GM12878 (cell line): ENCODE measurements around the gene SSR3. TPM values are rescaled to one million over a fixed set of nuclear protein-coding genes. Genes with fewer than 3 reads are reported as not detected.

Source experiments
- ATAC-seq: fragments of 200-7000 bp; cut with Tn5 transposase; 3 replicates; pipeline ENCODE4 v1.9.1; 2020; ENCODE audit warnings: mild to moderate bottlenecking, moderate library complexity
- BruUV-seq: library from RNA; stranded (reverse); fragments of 400-500 nt; replicated peaks from 2 replicates; lab custom pipeline; 2021; lab: Mats Ljungman, UMichigan
- CTCF ChIA-PET: fragments of 300-600 bp; sonication (Branson Sonifier 250); formaldehyde crosslinking; extraction: SDS; loops from one replicate; lab custom pipeline; 2021; ENCODE audit warnings: inconsistent platforms; lab: Yijun Ruan, JAX
- POLR2A ChIA-PET: fragments of 350-600 bp; formaldehyde crosslinking; extraction: SDS; loops from one replicate; lab custom pipeline; 2021; ENCODE audit warnings: inconsistent platforms; lab: Charles Lee
- RAD21 ChIA-PET: fragments of 300-600 bp; sonication (Branson Sonifier 250); formaldehyde crosslinking; loops from one replicate; lab custom pipeline; 2023; ENCODE audit warnings: antibody characterized with exemption; ENCODE audit not compliant: unreplicated experiment; lab: Charles Lee
- SMC1A ChIA-PET: fragments of 300-600 bp; sonication (Branson Sonifier 250); formaldehyde crosslinking; loops from one replicate; lab custom pipeline; 2023; ENCODE audit not compliant: unreplicated experiment, uncharacterized antibody; lab: Charles Lee
- DNase-seq: peaks from one replicate; pipeline ENCODE4 v3.0.0-alpha.2; 2011; ENCODE audit warnings: low read depth, low spot score
- FAIRE-seq: peaks from 3 replicates; lab custom pipeline; 2011; peaks lifted over from hg19 to GRCh38; lab: Jason Lieb, UNC
- H2AFZ ChIP-seq: 2 replicates; pipeline ENCODE4 v1.6.0; 2011; ENCODE audit warnings: low read depth, low read length, control low read depth; ENCODE audit not compliant: control insufficient read depth
- H3K27ac ChIP-seq: 2 replicates; pipeline ENCODE4 v1.5.1; 2011; ENCODE audit warnings: control low read depth; ENCODE audit not compliant: control insufficient read depth, insufficient read depth
- H3K27me3 ChIP-seq, 2 experiments: replicated peaks in 1 of 2; 2 replicates each; pipeline versions ENCODE4 v1.6.0 to v1.6.1; 2011; ENCODE audit warnings: low read length in 1 of 2; ENCODE audit not compliant: control insufficient read depth in 2 of 2, insufficient read depth in 2 of 2
- H3K36me3 ChIP-seq, 2 experiments: 2 replicates each; pipeline ENCODE4 v1.5.1; 2011; ENCODE audit warnings: low read length in 1 of 2; ENCODE audit not compliant: control insufficient read depth in 2 of 2, insufficient read depth in 2 of 2
- H3K4me1 ChIP-seq: 2 replicates; pipeline ENCODE4 v1.6.1; 2011; ENCODE audit warnings: mild to moderate bottlenecking, low read length, moderate library complexity, mixed read lengths; ENCODE audit not compliant: control insufficient read depth, insufficient read depth
- H3K4me2 ChIP-seq: 2 replicates; pipeline ENCODE4 v1.6.0; 2011; ENCODE audit warnings: control low read depth; ENCODE audit not compliant: control insufficient read depth, insufficient read depth
- H3K4me3 ChIP-seq: fragments of 200-600 bp; sonication (generic); 2 replicates; pipeline ENCODE4 v1.5.1; 2016
- H3K79me2 ChIP-seq: 2 replicates; pipeline ENCODE4 v1.6.0; 2011; ENCODE audit warnings: low read length; ENCODE audit not compliant: control insufficient read depth, insufficient read depth
- H3K9ac ChIP-seq: 2 replicates; pipeline ENCODE4 v1.8.0; 2011; ENCODE audit warnings: low read length, control low read depth, mixed read lengths; ENCODE audit not compliant: control insufficient read depth, insufficient read depth
- H3K9me3 ChIP-seq: replicated peaks from 3 replicates; pipeline ENCODE4 v1.5.1; 2011; ENCODE audit warnings: mild to moderate bottlenecking, low read length; ENCODE audit not compliant: control insufficient read depth, insufficient read depth
- H4K20me1 ChIP-seq: 2 replicates; pipeline ENCODE4 v1.6.0; 2011; ENCODE audit not compliant: control insufficient read depth, insufficient read depth
- CBFB ChIP-seq: IDR thresholded peaks from 2 replicates; pipeline ENCODE4 v1.6.1; 2016; ENCODE audit warnings: antibody characterized with exemption, low read depth
- CEBPB ChIP-seq, 2 experiments: fragments of 150-350 bp in 1 of 2; IDR thresholded peaks; 2 replicates each; pipeline ENCODE4 v1.6.1; 2012 to 2014; ENCODE audit warnings: low read depth in 2 of 2, low read length in 2 of 2, borderline replicate concordance in 1 of 2, inconsistent platforms in 1 of 2
- CHD1 ChIP-seq: IDR thresholded peaks from 2 replicates; pipeline ENCODE4 v1.6.1; 2012; ENCODE audit warnings: low read depth, low read length, improper control_type of control experiment
- CREM ChIP-seq: IDR thresholded peaks from 2 replicates; pipeline ENCODE4 v1.6.1; 2014; ENCODE audit warnings: antibody characterized with exemption, low read depth
- HCFC1 ChIP-seq: fragments of 150-350 bp; IDR thresholded peaks from 2 replicates; pipeline ENCODE4 v1.6.1; 2014; ENCODE audit warnings: low read length
- MEF2A ChIP-seq: IDR thresholded peaks from 2 replicates; pipeline ENCODE4 v1.6.1; 2011; ENCODE audit warnings: low read depth, mild to moderate bottlenecking, low read length, moderate library complexity; ENCODE audit not compliant: insufficient read depth
- MYC ChIP-seq: IDR thresholded peaks from 2 replicates; pipeline ENCODE4 v1.6.1; 2011; ENCODE audit warnings: mild to moderate bottlenecking, low read length, moderate library complexity, inconsistent platforms; ENCODE audit not compliant: insufficient read depth, insufficient replicate concordance, insufficient read length, severe bottlenecking
- NFYB ChIP-seq: IDR thresholded peaks from 2 replicates; pipeline ENCODE4 v1.6.1; 2011; ENCODE audit warnings: low read depth, mild to moderate bottlenecking, low read length, improper control_type of control experiment, moderate library complexity; ENCODE audit not compliant: insufficient read depth
- USF2 ChIP-seq: IDR thresholded peaks from 2 replicates; pipeline ENCODE4 v1.6.1; 2011; ENCODE audit warnings: low read depth, low read length, improper control_type of control experiment, borderline replicate concordance
- ZNF24 ChIP-seq: fragments of 450-650 bp; IDR thresholded peaks from 2 replicates; pipeline ENCODE4 v1.6.1; 2017; ENCODE audit warnings: antibody characterized with exemption, mild to moderate bottlenecking
- WGBS: methylation state at CpG from one replicate; pipeline ENCODE4 v1.1.6; 2016; ENCODE audit warnings: low lambda C conversion rate; ENCODE audit not compliant: insufficient replicate concordance, insufficient coverage; ENCODE audit errors: missing lambda C conversion rate; 5-methylcytosine and 5-hydroxymethylcytosine counted together
- in situ Hi-C: fragments of 300-500 bp; cut with MboI; formaldehyde crosslinking; loops from 9 replicates; pipeline ENCODE4 v1.14.3; 2018; ENCODE audit warnings: mixed read lengths
- intact Hi-C: fragments of 100-400 bp; cut with micrococcal nuclease; formaldehyde crosslinking; loops from one replicate; pipeline ENCODE4 v1.14.2; 2022; ENCODE audit not compliant: unreplicated experiment
- polyA plus RNA-seq, 11 experiments: library from polyadenylated mRNA; depleted of rRNA in 4 of 11; unstranded in 6 of 11; stranded (reverse) in 5 of 11; fragments of >200 nt; fragmentation: Nextera tagmentation in 4 of 11; fragmentation: Illumina TruSeq in 1 of 11; extraction: Ambion mirVana in 4 of 11; extraction: Trizol in 1 of 11; gene quantifications; 1 replicate in 1 of 11; 2 replicates in 10 of 11; pipeline versions ENCODE4 v1.2.1 to v1.2.3, GENCODE V29; 2011 to 2016; ENCODE audit warnings: inconsistent platforms in 2 of 11, missing spikeins in 2 of 11, low read depth in 1 of 11
- total RNA-seq, 4 experiments: library from RNA; depleted of rRNA in 3 of 4; stranded (reverse); fragments of >200 nt in 3 of 4; fragmentation: Illumina TruSeq in 1 of 4; extraction: Trizol in 1 of 4; gene quantifications; 2 replicates each; pipeline versions ENCODE4 v1.2.1 to v1.2.3, GENCODE V29; 2013 to 2021
- TF ChIP-seq, protein P1 (sequence below): IDR thresholded peaks from 2 replicates; pipeline ENCODE4 v1.6.1; 2012; ENCODE audit warnings: mild to moderate bottlenecking, low read depth, low read length
- TF ChIP-seq, protein P2 (sequence below): fragments of 450-650 bp; formaldehyde crosslinking; IDR thresholded peaks from 2 replicates; pipeline ENCODE4 v1.4.0; 2022; ENCODE audit warnings: mild to moderate bottlenecking, moderate library complexity

Gene SSR3
- total and polyA plus RNA-seq, 10 of the 15 experiments (the other 5 are each of a cell fraction or from before 2014, with no cell fraction given): 133 to 345 (median 191) TPM

DNA sequence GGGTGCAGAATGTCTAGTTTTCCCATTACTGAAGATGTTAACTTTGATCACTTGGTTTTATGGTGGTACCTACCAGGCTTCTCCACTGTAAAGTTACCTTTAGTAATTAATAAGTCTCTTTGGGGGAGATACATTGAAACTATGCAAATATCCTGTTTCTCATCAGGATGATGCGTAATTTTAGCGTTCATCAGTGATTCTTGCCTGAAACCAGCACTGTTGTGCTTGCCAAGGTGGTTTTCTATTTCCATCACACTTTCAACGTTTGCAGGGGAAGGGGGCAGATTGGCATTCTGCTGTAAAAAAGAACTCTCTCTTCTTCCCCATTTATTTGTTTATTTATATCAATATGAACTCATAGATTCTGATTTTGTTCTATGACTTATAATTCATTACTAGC lies 61.0 kb downstream of the SSR3 start:
- no peak for DNase-seq
- no TSS peak for BruUV-seq
- ATAC-seq: peak; percentile 49; the same call in 2 of the 3 replicates
- H3K27ac ChIP-seq: no peak overlapping the region
- peak overlapping the region; percentile 5; the same call in 1 of the 2 replicates for H3K4me2 ChIP-seq
- H3K79me2 ChIP-seq: no peaks in the 10 kb centered on the region
- no peaks in the 10 kb centered on the region for H3K36me3 ChIP-seq
- ChIA-PET POLR2A (no interaction called here), RAD21 (interaction anchor here (1.8 kb wide), 1 partner anchor 10 kb away, joined by 4 read pairs; no protein-coding TSS in a partner anchor)
- H3K4me1 ChIP-seq: peaks cover 14% of the 10 kb centered on the region
- no peak for FAIRE-seq
- peaks cover 6% of the 10 kb centered on the region for H3K9me3 ChIP-seq
- no peak overlapping the region for H2AFZ ChIP-seq
- in situ Hi-C loops: no loop called here
- TF ChIP-seq CREM (no peak), CEBPB (IDR thresholded peaks at IDR 0.05; ENCODE audit: borderline replicate concordance in 1 of 2, low read depth in 2 of 2, low read length in 2 of 2) (no peak), CBFB (no peak), MYC (no peak), ZNF24 (no peak), HCFC1 (no peak), USF2 (no peak), CHD1 (no peak), NFYB (no peak), MEF2A (no peak)
- TF ChIP-seq, protein P1, sequence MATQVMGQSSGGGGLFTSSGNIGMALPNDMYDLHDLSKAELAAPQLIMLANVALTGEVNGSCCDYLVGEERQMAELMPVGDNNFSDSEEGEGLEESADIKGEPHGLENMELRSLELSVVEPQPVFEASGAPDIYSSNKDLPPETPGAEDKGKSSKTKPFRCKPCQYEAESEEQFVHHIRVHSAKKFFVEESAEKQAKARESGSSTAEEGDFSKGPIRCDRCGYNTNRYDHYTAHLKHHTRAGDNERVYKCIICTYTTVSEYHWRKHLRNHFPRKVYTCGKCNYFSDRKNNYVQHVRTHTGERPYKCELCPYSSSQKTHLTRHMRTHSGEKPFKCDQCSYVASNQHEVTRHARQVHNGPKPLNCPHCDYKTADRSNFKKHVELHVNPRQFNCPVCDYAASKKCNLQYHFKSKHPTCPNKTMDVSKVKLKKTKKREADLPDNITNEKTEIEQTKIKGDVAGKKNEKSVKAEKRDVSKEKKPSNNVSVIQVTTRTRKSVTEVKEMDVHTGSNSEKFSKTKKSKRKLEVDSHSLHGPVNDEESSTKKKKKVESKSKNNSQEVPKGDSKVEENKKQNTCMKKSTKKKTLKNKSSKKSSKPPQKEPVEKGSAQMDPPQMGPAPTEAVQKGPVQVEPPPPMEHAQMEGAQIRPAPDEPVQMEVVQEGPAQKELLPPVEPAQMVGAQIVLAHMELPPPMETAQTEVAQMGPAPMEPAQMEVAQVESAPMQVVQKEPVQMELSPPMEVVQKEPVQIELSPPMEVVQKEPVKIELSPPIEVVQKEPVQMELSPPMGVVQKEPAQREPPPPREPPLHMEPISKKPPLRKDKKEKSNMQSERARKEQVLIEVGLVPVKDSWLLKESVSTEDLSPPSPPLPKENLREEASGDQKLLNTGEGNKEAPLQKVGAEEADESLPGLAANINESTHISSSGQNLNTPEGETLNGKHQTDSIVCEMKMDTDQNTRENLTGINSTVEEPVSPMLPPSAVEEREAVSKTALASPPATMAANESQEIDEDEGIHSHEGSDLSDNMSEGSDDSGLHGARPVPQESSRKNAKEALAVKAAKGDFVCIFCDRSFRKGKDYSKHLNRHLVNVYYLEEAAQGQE: no peak
- TF ChIP-seq, protein P2, sequence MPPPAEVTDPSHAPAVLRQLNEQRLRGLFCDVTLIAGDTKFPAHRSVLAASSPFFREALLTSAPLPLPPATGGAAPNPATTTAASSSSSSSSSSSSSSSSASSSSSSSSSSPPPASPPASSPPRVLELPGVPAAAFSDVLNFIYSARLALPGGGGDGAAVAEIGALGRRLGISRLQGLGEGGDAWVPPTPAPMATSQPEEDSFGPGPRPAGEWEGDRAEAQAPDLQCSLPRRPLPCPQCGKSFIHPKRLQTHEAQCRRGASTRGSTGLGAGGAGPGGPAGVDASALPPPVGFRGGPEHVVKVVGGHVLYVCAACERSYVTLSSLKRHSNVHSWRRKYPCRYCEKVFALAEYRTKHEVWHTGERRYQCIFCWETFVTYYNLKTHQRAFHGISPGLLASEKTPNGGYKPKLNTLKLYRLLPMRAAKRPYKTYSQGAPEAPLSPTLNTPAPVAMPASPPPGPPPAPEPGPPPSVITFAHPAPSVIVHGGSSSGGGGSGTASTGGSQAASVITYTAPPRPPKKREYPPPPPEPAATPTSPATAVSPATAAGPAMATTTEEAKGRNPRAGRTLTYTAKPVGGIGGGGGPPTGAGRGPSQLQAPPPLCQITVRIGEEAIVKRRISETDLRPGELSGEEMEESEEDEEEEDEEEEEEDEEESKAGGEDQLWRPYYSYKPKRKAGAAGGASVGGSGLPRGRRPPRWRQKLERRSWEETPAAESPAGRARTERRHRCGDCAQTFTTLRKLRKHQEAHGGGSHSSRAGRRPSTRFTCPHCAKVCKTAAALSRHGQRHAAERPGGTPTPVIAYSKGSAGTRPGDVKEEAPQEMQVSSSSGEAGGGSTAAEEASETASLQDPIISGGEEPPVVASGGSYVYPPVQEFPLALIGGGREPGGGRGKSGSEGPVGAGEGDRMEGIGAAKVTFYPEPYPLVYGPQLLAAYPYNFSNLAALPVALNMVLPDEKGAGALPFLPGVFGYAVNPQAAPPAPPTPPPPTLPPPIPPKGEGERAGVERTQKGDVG (CRISPR knock-in tag): no peak
- TF ChIP-seq, all 136 proteins: peak for 0
- intact Hi-C loops: no loop called here
- ChIA-PET CTCF (interaction anchor here (2.3 to 3.0 kb wide), 2 partner anchors 12 to 341 kb away, joined by 10 to 22 read pairs; no protein-coding TSS in a partner anchor), SMC1A (interaction anchor here (4.9 kb wide), 1 partner anchor 11 kb away, joined by 24 read pairs; no protein-coding TSS in a partner anchor)
- no peak overlapping the region for H3K4me3 ChIP-seq
- H4K20me1 ChIP-seq: no peaks in the 10 kb centered on the region
- WGBS: 4% methylated on average over 3 of the region's 3 CpGs
- no peaks in the 10 kb centered on the region for H3K27me3 ChIP-seq
- no peak overlapping the region for H3K9ac ChIP-seq
